ENCODE results near the gene PHACTR1.

GRCh38 chr6:13299403-13299821, 582.8 kb downstream of the PHACTR1 start:
- TF ChIP-seq POLR2AphosphoS5 (IDR thresholded peaks at IDR 0.05; ENCODE audit: low read depth, low read length) (no peak), CTCF (IDR thresholded peaks at IDR 0.05) (no peak), ZBTB33 (IDR thresholded peaks at IDR 0.05; ENCODE audit: borderline replicate concordance, low read depth) (no peak), REST (IDR thresholded peaks at IDR 0.05; ENCODE audit: low read depth, low read length) (no peak), PBX3 (IDR thresholded peaks at IDR 0.05) (no peak), MXI1 (IDR thresholded peaks at IDR 0.05; ENCODE audit: low read depth, low read length) (no peak), RAD21 (IDR thresholded peaks at IDR 0.05; ENCODE audit: low read length) (no peak), YY1 (IDR thresholded peaks at IDR 0.05; ENCODE audit: low read depth) (no peak), MEF2A (IDR thresholded peaks at IDR 0.05; ENCODE audit: borderline replicate concordance, low read depth) (no peak), EP300 (IDR thresholded peaks at IDR 0.05; ENCODE audit: borderline replicate concordance in 1 of 2, low read depth in 1 of 2, low read length in 1 of 2) (no peak), FOXJ3 (CRISPR knock-in tag; IDR thresholded peaks at IDR 0.05) (no peak), SIN3A (IDR thresholded peaks at IDR 0.05; ENCODE audit: borderline replicate concordance, low read depth, low read length) (no peak)

Data from SK-N-SH (cell line).